SU-DHL-6 (cell line): Measurements from ENCODE around the gene ZSWIM5.

Source experiments
- CTCF ChIP-seq: fragments of 200-600 bp; sonication (generic); IDR thresholded peaks from one replicate; pipeline ENCODE4 v1.5.1; 2017; ENCODE audit warnings: antibody characterized with exemption, mild to moderate bottlenecking, low read length, moderate library complexity; ENCODE audit not compliant: insufficient read depth, poor library complexity, severe bottlenecking
- EZH2phosphoT487 ChIP-seq: fragments of 200-600 bp; sonication (generic), shearing (Covaris generic); conservative IDR thresholded peaks from 2 replicates; pipeline ENCODE4 v1.6.1; 2018; ENCODE audit warnings: mild to moderate bottlenecking, antibody characterized with exemption, low read length, moderate library complexity, mixed read lengths

- TF ChIP-seq CTCF, result no peak
- TF ChIP-seq EZH2phosphoT487, result no peak
Measured at GRCh38 chr1:45177452-45177851, 29.0 kb downstream of the ZSWIM5 start.
